Posterior vena cava (tissue), 2 donors: Measurements from ENCODE around the gene SLTM. TPM values are rescaled to one million over a fixed set of nuclear protein-coding genes. Genes with fewer than 3 reads are reported as not detected.
"Not testable (repeated sequence)": the region's sequence is repeated elsewhere in the genome, so short reads cannot be mapped to it uniquely, and the experiment has no call there.

ENCODE experiments used
- DNase-seq: peaks from one replicate; pipeline ENCODE4 v3.0.0-alpha.2; 2020; ENCODE audit warnings: low spot score
- intact Hi-C, 2 donors: fragments of 100-400 bp; cut with DNase I; formaldehyde crosslinking; loops; one replicate each; pipeline versions ENCODE4 v1.14.1 to v1.14.2; 2022 to 2023
- total RNA-seq, 2 donors: library from RNA; stranded (reverse); fragmentation: NEBNext Ultra II Directional; extraction: Animal tissue kit (Norgen Biotek cat#: 25700); gene quantifications; one replicate each; pipeline ENCODE4 v1.2.1, GENCODE V29; 2021
- donor health status: DM: yes; HTN: yes; CAD: no.
- donor health status: DM: yes; HTN: yes; CAD: no.

The SLTM gene
- total RNA-seq, 2 donors from 2014 or later = 71.1 to 71.6 TPM

- DNase-seq = no peak
- intact Hi-C loops = no loop called here
These were observed 93.4 kb downstream of the SLTM start for GRCh38 chr15:58840048-58840447.

- DNase-seq = no peak
- intact Hi-C loops = no loop called here
These were observed 94.0 kb downstream of the SLTM start for GRCh38 chr15:58839485-58839884.

DNA sequence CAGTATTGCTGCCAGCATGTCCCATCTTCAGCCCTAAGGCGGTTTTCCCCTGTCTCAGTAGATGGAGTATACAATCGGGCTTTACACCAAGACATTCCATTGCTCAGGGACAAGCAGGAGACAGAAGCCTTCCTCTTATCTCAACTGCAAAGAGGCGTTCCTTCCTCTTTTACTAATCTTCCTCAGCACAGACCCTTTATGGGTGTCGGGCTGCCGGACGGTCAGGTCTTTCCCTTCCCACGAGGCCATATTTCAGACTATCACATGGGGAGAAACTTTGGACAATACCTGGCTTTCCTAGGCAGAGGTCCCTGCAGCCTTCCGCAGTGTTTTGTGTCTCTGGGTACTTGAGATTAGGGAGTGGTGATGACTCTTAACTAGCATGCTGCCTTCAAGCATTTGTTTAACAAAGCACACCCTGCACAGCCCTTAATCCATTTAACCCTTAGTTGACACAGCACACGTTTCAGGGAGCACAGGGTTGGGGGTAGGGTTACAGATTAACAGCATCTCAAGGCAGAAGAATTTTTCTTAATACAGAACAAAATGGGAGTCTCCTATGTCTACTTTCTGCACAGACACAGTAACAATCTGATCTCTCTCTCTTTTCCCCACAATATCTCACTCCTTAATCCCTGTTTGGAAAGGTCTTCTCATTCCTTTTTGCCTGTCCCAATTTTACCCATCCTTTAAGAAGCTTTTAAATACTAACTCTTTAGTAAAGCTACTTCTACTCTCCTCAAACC, 99.6 kb downstream of the SLTM start:
- intact Hi-C loops, DNase-seq: not testable (repeated sequence)

GRCh38 chr15:58830556-58830955, 102.9 kb downstream of the SLTM start:
- intact Hi-C loops = no loop called here
- no peak for DNase-seq

Other genes with a start within 250 kb of the SLTM start
- 10 to 100 TPM; 80.3 to 86.8 TPM for gene ADAM10, start 184.0 kb downstream of the SLTM start, total RNA-seq
- gene MINDY2, start 162.4 kb downstream of the SLTM start, total RNA-seq = 10 to 100 TPM; 23.3 to 41.3 TPM
- gene RNF111, start 54.0 kb upstream of the SLTM start, total RNA-seq = 10 to 100 TPM; 24.9 to 30.4 TPM
- gene CCNB2, start 171.5 kb upstream of the SLTM start, total RNA-seq = under 1 TPM; 0.24 to 0.69 TPM